CD14-positive monocyte (primary cell): ENCODE data around the gene SH2D4B. TPM values are rescaled to one million over a fixed set of nuclear protein-coding genes. Genes with fewer than 3 reads are reported as not detected.

Experiments used
- DNase-seq, 3 donors: peaks; one replicate each; pipeline ENCODE4 v3.0.0-alpha.2; 2011 to 2022
- H2AFZ ChIP-seq: 2 replicates; pipeline ENCODE4 v1.6.0; 2012; ENCODE audit warnings: mild to moderate bottlenecking, low read depth, low read length, inconsistent platforms; ENCODE audit not compliant: insufficient read depth, poor library complexity, severe bottlenecking
- H3K27ac ChIP-seq, 2 donors: 1 replicate in 1 of 2; 2 replicates in 1 of 2; pipeline ENCODE4 v1.5.1; 2012 to 2013; ENCODE audit warnings: low read length in 2 of 2, control low read depth in 1 of 2, inconsistent platforms in 1 of 2, low read depth in 1 of 2, mild to moderate bottlenecking in 1 of 2
- H3K27me3 ChIP-seq, 2 donors: one replicate each; pipeline versions ENCODE4 v1.6.0 to v1.6.1; 2011 to 2013; ENCODE audit warnings: low read length in 2 of 2; ENCODE audit not compliant: control insufficient read depth in 2 of 2, insufficient read depth in 2 of 2
- H3K36me3 ChIP-seq, 2 donors: replicated peaks in 1 of 2; 1 replicate in 1 of 2; 2 replicates in 1 of 2; pipeline versions ENCODE4 v1.5.1 to v1.6.1; 2012 to 2013; ENCODE audit warnings: low read length in 2 of 2, control low read depth in 1 of 2, inconsistent platforms in 1 of 2, mild to moderate bottlenecking in 1 of 2; ENCODE audit not compliant: insufficient read depth in 2 of 2, control insufficient read depth in 1 of 2
- H3K4me1 ChIP-seq, 2 donors: 1 replicate in 1 of 2; 2 replicates in 1 of 2; pipeline versions ENCODE4 v1.5.1 to v1.6.1; 2012 to 2013; ENCODE audit warnings: low read length in 2 of 2, control low read depth in 1 of 2, inconsistent platforms in 1 of 2, mild to moderate bottlenecking in 1 of 2, moderate library complexity in 1 of 2; ENCODE audit not compliant: insufficient read depth in 2 of 2, control insufficient read depth in 1 of 2
- H3K4me2 ChIP-seq: replicated peaks from 2 replicates; pipeline ENCODE3; 2012; ENCODE audit warnings: low read length, moderate library complexity, mild to moderate bottlenecking; ENCODE audit not compliant: poor library complexity, severe bottlenecking; ENCODE audit errors: extremely low read depth
- H3K4me3 ChIP-seq, 3 experiments: fragments of 200-600 bp in 1 of 3; sonication (generic) in 1 of 3; replicated peaks in 1 of 3; 1 replicate in 2 of 3; 2 replicates in 1 of 3; pipeline ENCODE4 v1.5.1; 2011 to 2013; ENCODE audit warnings: low read length in 3 of 3, mild to moderate bottlenecking in 3 of 3, control low read depth in 2 of 3, low read depth in 2 of 3, inconsistent platforms in 1 of 3, moderate library complexity in 1 of 3
- H3K79me2 ChIP-seq: 2 replicates; pipeline ENCODE4 v1.6.0; 2012; ENCODE audit warnings: mild to moderate bottlenecking, control low read depth, inconsistent platforms, low read length, moderate library complexity; ENCODE audit not compliant: insufficient read depth
- H3K9ac ChIP-seq: 2 replicates; pipeline ENCODE4 v1.6.0; 2017; ENCODE audit warnings: low read length, mild to moderate bottlenecking; ENCODE audit not compliant: insufficient read depth, poor library complexity, severe bottlenecking
- H3K9me3 ChIP-seq, 2 donors: replicated peaks in 1 of 2; 1 replicate in 1 of 2; 2 replicates in 1 of 2; pipeline versions ENCODE4 v1.5.1 to v1.6.1; 2012 to 2013; ENCODE audit warnings: low read length in 2 of 2, control low read depth in 1 of 2; ENCODE audit not compliant: control insufficient read depth in 1 of 2, insufficient read depth in 1 of 2
- H4K20me1 ChIP-seq: 2 replicates; pipeline ENCODE4 v1.6.0; 2012; ENCODE audit warnings: mild to moderate bottlenecking, low read length, control low read depth, moderate library complexity; ENCODE audit not compliant: insufficient read depth
- H3K27ac Mint-ChIP-seq, 7 donors: one replicate each; pipeline ENCODE4 v1.8.0; 2020; ENCODE audit warnings: mild to moderate bottlenecking in 7 of 7, mixed read lengths in 7 of 7, moderate library complexity in 6 of 7, inconsistent platforms in 2 of 7
- H3K27me3 Mint-ChIP-seq, 3 donors: one replicate each; pipeline ENCODE4 v1.8.0; 2021 to 2022; ENCODE audit warnings: low read depth in 3 of 3, mild to moderate bottlenecking in 3 of 3, mixed read lengths in 3 of 3, moderate library complexity in 3 of 3, inconsistent platforms in 1 of 3
- H3K36me3 Mint-ChIP-seq, 2 donors: one replicate each; pipeline ENCODE4 v1.8.0; 2020; ENCODE audit warnings: mixed read lengths in 2 of 2, inconsistent platforms in 1 of 2, mild to moderate bottlenecking in 1 of 2
- H3K4me1 Mint-ChIP-seq: one replicate; pipeline ENCODE4 v1.8.0; 2020; ENCODE audit warnings: mild to moderate bottlenecking, mixed read lengths
- H3K4me3 Mint-ChIP-seq, 2 donors: one replicate each; pipeline ENCODE4 v1.8.0; 2020; ENCODE audit warnings: mild to moderate bottlenecking in 2 of 2, mixed read lengths in 2 of 2, moderate library complexity in 1 of 2
- H3K9me3 Mint-ChIP-seq, 7 donors: one replicate each; pipeline ENCODE4 v1.8.0; 2020 to 2022; ENCODE audit warnings: mixed read lengths in 7 of 7, mild to moderate bottlenecking in 6 of 7, moderate library complexity in 6 of 7, inconsistent platforms in 2 of 7
- WGBS: methylation state at CpG from one replicate; pipeline ENCODE4 v1.1.5; 2013; ENCODE audit warnings: missing lambda C conversion rate; ENCODE audit not compliant: insufficient coverage; 5-methylcytosine and 5-hydroxymethylcytosine counted together
- intact Hi-C, 2 donors: fragments of 100-400 bp; cut with micrococcal nuclease; formaldehyde crosslinking; loops; one replicate each; pipeline versions ENCODE4 v1.15.0 to v1.15.1; 2023
- polyA plus RNA-seq, 3 donors: library from polyadenylated mRNA; depleted of rRNA in 1 of 3; unstranded in 2 of 3; stranded (reverse) in 1 of 3; fragments of 300-500 nt in 2 of 3; fragments of >200 nt in 1 of 3; fragmentation: Illumina TruSeq in 2 of 3; gene quantifications; 1 replicate in 2 of 3; 2 replicates in 1 of 3; pipeline ENCODE4 v1.2.3, GENCODE V29; 2012 to 2021
- TF ChIP-seq, protein P1 (sequence below): fragments of 200-600 bp; IDR thresholded peaks from one replicate; pipeline ENCODE4 v1.8.0; 2022; ENCODE audit warnings: antibody characterized with exemption, mild to moderate bottlenecking

SH2D4B gene
- polyA plus RNA-seq, 3 donors = 0.01 TPM; not detected in 2

- Mint-ChIP-seq H3K27ac (peak overlapping the region; percentile 90 to 99 (median 92)), H3K4me1 (peaks cover 74% of the 10 kb centered on the region), H3K36me3 (peaks cover 58 to 77% of the 10 kb centered on the region in 2 donors), H3K4me3 (peak overlapping the region; percentile 31 to 83), H3K9me3 (no peaks in the 10 kb centered on the region), H3K27me3 (no peaks in the 10 kb centered on the region)
- Histone ChIP-seq H3K27ac (peak overlapping the region; percentile 92 to 95), H3K4me2 (peak overlapping the region; percentile 50), H3K4me1 (peaks cover 59 to 60% of the 10 kb centered on the region in 2 donors), H4K20me1 (peaks cover 94% of the 10 kb centered on the region), H3K9me3 (no peaks in the 10 kb centered on the region), H3K4me3 (peak overlapping the region in 1 of 3 experiments; percentile 60), H3K79me2 (peaks cover 99% of the 10 kb centered on the region), H2AFZ (no peak overlapping the region), H3K36me3 (peaks cover 32 to 52% of the 10 kb centered on the region in 2 donors), H3K27me3 (no peaks in the 10 kb centered on the region), H3K9ac (peak overlapping the region; percentile 57)
- WGBS = 69% methylated on average over 4 of the region's 5 CpGs
- no peak for DNase-seq
- TF ChIP-seq, protein P1, sequence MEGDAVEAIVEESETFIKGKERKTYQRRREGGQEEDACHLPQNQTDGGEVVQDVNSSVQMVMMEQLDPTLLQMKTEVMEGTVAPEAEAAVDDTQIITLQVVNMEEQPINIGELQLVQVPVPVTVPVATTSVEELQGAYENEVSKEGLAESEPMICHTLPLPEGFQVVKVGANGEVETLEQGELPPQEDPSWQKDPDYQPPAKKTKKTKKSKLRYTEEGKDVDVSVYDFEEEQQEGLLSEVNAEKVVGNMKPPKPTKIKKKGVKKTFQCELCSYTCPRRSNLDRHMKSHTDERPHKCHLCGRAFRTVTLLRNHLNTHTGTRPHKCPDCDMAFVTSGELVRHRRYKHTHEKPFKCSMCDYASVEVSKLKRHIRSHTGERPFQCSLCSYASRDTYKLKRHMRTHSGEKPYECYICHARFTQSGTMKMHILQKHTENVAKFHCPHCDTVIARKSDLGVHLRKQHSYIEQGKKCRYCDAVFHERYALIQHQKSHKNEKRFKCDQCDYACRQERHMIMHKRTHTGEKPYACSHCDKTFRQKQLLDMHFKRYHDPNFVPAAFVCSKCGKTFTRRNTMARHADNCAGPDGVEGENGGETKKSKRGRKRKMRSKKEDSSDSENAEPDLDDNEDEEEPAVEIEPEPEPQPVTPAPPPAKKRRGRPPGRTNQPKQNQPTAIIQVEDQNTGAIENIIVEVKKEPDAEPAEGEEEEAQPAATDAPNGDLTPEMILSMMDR = no peak
- intact Hi-C loops = loop anchor here (2.0 to 5.0 kb wide), 6 partner anchors 18 to 122 kb away; partner anchors contain the start of gene TSPAN14 (in 1 of the 2)
Measured at GRCh38 chr10:80504897-80505465, 32.7 kb upstream of the SH2D4B start.

DNA sequence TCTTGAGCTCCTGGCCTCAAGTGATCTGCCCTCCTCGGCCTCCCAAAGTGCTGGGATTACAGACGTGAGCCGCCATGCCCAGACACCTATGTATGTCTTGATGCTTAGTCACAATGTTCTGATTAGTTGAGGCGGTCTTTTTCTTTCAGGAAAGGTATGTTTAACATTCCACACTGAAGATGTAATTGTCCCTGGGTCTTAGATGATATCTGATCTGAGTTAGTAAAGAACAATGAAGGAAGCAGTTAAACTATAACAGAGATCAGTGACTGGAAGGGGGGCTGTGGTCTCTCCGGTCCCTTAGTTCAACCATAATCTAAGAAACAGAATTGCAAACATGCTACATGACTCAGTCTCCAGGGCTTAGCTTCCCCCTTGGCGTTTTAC, 31.5 kb upstream of the SH2D4B start:
- 89% methylated on average over 4 of the region's 6 CpGs for WGBS
- intact Hi-C loops = loop anchor here in 1 of 2 donors (5.0 kb wide), 1 partner anchor 119 kb away; no protein-coding TSS in a partner anchor
- Histone ChIP-seq H3K4me3 (no peak overlapping the region), H4K20me1 (peaks cover 100% of the 10 kb centered on the region), H2AFZ (no peak overlapping the region), H3K36me3 (peaks cover 39 to 64% of the 10 kb centered on the region in 2 donors), H3K4me1 (peaks cover 47 to 48% of the 10 kb centered on the region in 2 donors), H3K27me3 (no peaks in the 10 kb centered on the region), H3K9me3 (no peaks in the 10 kb centered on the region), H3K79me2 (peaks cover 97% of the 10 kb centered on the region), H3K4me2 (no peak overlapping the region), H3K27ac (peak overlapping the region in 1 of 2 donors; percentile 95), H3K9ac (no peak overlapping the region)
- Mint-ChIP-seq H3K9me3 (no peaks in the 10 kb centered on the region), H3K27me3 (no peaks in the 10 kb centered on the region), H3K27ac (peak overlapping the region in 3 of 7 donors; percentile 57 to 97 (median 92)), H3K36me3 (peaks cover 66 to 83% of the 10 kb centered on the region in 2 donors), H3K4me3 (no peak overlapping the region), H3K4me1 (peaks cover 62% of the 10 kb centered on the region)
- TF ChIP-seq, protein P1 = no peak
- DNase-seq = no peak
